Measurements from ENCODE around the gene LATS2.
"Not testable (repeated sequence)": the region's sequence is repeated elsewhere in the genome, so short reads cannot be mapped to it uniquely, and the experiment has no call there.

LATS2 gene

GRCh38 chr13:21075379-21076249, 14.2 kb upstream of the LATS2 start:
- DNase-seq (ENCODE audit: low read depth in 2 of 2): peak in 1 of 2 donors; percentile 19

- DNase-seq (ENCODE audit: low read depth in 2 of 2): peak; percentile 12 to 30
These were observed 13.6 kb upstream of the LATS2 start for GRCh38 chr13:21075011-21075378.

- DNase-seq (ENCODE audit: low read depth in 2 of 2): no peak
These were observed 13.2 kb upstream of the LATS2 start for GRCh38 chr13:21074546-21074945.

- no peak for DNase-seq (ENCODE audit: low read depth in 2 of 2)
These were observed 10.5 kb upstream of the LATS2 start for GRCh38 chr13:21071924-21072323.

GRCh38 chr13:21071015-21071414, 9.6 kb upstream of the LATS2 start:
- DNase-seq (ENCODE audit: low read depth in 2 of 2): no peak

- no peak for DNase-seq (ENCODE audit: low read depth in 2 of 2)
These were observed 8.2 kb upstream of the LATS2 start for GRCh38 chr13:21069561-21070004.

- DNase-seq (ENCODE audit: low read depth in 2 of 2): no peak
These were observed 6.5 kb upstream of the LATS2 start for GRCh38 chr13:21067848-21068247.

GRCh38 chr13:21066946-21067345, 5.6 kb upstream of the LATS2 start:
- DNase-seq (ENCODE audit: low read depth in 2 of 2): no peak

GRCh38 chr13:21065686-21066085, 4.3 kb upstream of the LATS2 start:
- no peak for DNase-seq (ENCODE audit: low read depth in 2 of 2)

- DNase-seq (ENCODE audit: low read depth in 2 of 2): no peak
These were observed 1.6 kb upstream of the LATS2 start for GRCh38 chr13:21063031-21063430.

GRCh38 chr13:21060338-21061028, 903 bp downstream of the LATS2 start:
- DNase-seq (ENCODE audit: low read depth in 2 of 2): peak in 1 of 2 donors; percentile 9

- no peak for DNase-seq (ENCODE audit: low read depth in 2 of 2)
These were observed 1.6 kb downstream of the LATS2 start for GRCh38 chr13:21059641-21060337.

GRCh38 chr13:21058361-21058760, 3.0 kb downstream of the LATS2 start:
- no peak for DNase-seq (ENCODE audit: low read depth in 2 of 2)

- no peak for DNase-seq (ENCODE audit: low read depth in 2 of 2)
These were observed 5.8 kb downstream of the LATS2 start for GRCh38 chr13:21055511-21056045.

- no peak for DNase-seq (ENCODE audit: low read depth in 2 of 2)
These were observed 6.4 kb downstream of the LATS2 start for GRCh38 chr13:21055016-21055415.

GRCh38 chr13:21054313-21054712, 7.1 kb downstream of the LATS2 start:
- DNase-seq (ENCODE audit: low read depth in 2 of 2): no peak

GRCh38 chr13:21053231-21053630, 8.2 kb downstream of the LATS2 start:
- DNase-seq (ENCODE audit: low read depth in 2 of 2): no peak

GRCh38 chr13:21051675-21052074, 9.7 kb downstream of the LATS2 start:
- DNase-seq (ENCODE audit: low read depth in 2 of 2): no peak

GRCh38 chr13:21050288-21051197, 10.8 kb downstream of the LATS2 start:
- DNase-seq (ENCODE audit: low read depth in 2 of 2): no peak

GRCh38 chr13:21049731-21050130, 11.7 kb downstream of the LATS2 start:
- DNase-seq (ENCODE audit: low read depth in 2 of 2): not testable (repeated sequence)

Data from stimulated activated CD8-positive, alpha-beta memory T cell treated with anti-CD3 and anti-CD28 coated beads, Interleukin-7, amount 100 ng/mL, for 4 hours (primary cell).